Stimulated activated CD4-positive, alpha-beta T cell treated with anti-CD3 and anti-CD28 coated beads, Interleukin-4, amount 100 ng/mL, for 1 hour (primary cell): ENCODE data around the gene B4GALT5.

ENCODE experiments used
- DNase-seq: peaks from one replicate; pipeline ENCODE4 v3.0.0-alpha.2; 2020

The B4GALT5 gene

GRCh38 chr20:49601153-49601924, 112.3 kb downstream of the B4GALT5 start:
- no peak for DNase-seq

GRCh38 chr20:49599746-49600113, 113.9 kb downstream of the B4GALT5 start:
- DNase-seq, result no peak

- DNase-seq, result no peak
Observed at GRCh38 chr20:49597825-49598395, 115.8 kb downstream of the B4GALT5 start.

GRCh38 chr20:49595811-49596561, 117.7 kb downstream of the B4GALT5 start:
- peak; percentile 50 for DNase-seq

GRCh38 chr20:49595346-49595745, 118.3 kb downstream of the B4GALT5 start:
- no peak for DNase-seq

GRCh38 chr20:49594931-49595315, 118.8 kb downstream of the B4GALT5 start:
- DNase-seq, result no peak

GRCh38 chr20:49594143-49594930, 119.3 kb downstream of the B4GALT5 start:
- DNase-seq, result peak; percentile 52

- no peak for DNase-seq
Observed at GRCh38 chr20:49593466-49594142, 120.1 kb downstream of the B4GALT5 start.

- DNase-seq, result no peak
Observed at GRCh38 chr20:49592120-49592519, 121.6 kb downstream of the B4GALT5 start.

- DNase-seq, result no peak
Observed at GRCh38 chr20:49591217-49591865, 122.3 kb downstream of the B4GALT5 start.

- no peak for DNase-seq
Observed at GRCh38 chr20:49590163-49591017, 123.3 kb downstream of the B4GALT5 start.

- no peak for DNase-seq
Observed at GRCh38 chr20:49589747-49590146, 123.9 kb downstream of the B4GALT5 start.

- DNase-seq, result no peak
Observed at GRCh38 chr20:49587111-49587570, 126.5 kb downstream of the B4GALT5 start.

GRCh38 chr20:49585585-49586245, 128.0 kb downstream of the B4GALT5 start:
- DNase-seq, result no peak

- no peak for DNase-seq
Observed at GRCh38 chr20:49584418-49585382, 129.0 kb downstream of the B4GALT5 start.

GRCh38 chr20:49583669-49584417, 129.8 kb downstream of the B4GALT5 start:
- no peak for DNase-seq

GRCh38 chr20:49583343-49583668, 130.4 kb downstream of the B4GALT5 start:
- DNase-seq, result no peak
